ENCODE measurements around the gene FBXO17.
"Not testable (repeated sequence)": the region's sequence is repeated elsewhere in the genome, so short reads cannot be mapped to it uniquely, and the experiment has no call there.

FBXO17 gene

GRCh38 chr19:38980583-38981374, 5.2 kb upstream of the FBXO17 start:
- no peak for DNase-seq

- DNase-seq, result no peak
These were observed 4.3 kb upstream of the FBXO17 start for GRCh38 chr19:38979812-38980211.

- DNase-seq, result no peak
These were observed 2.8 kb upstream of the FBXO17 start for GRCh38 chr19:38978326-38978689.

GRCh38 chr19:38977445-38978325, 2.1 kb upstream of the FBXO17 start:
- DNase-seq, result peak in 1 of 56 donors; percentile 5

- DNase-seq, result peak in 8 of 56 donors; percentile 23 to 50 (median 37)
These were observed 324 bp upstream of the FBXO17 start for GRCh38 chr19:38975861-38976271.

GRCh38 chr19:38974624-38975213, 823 bp downstream of the FBXO17 start:
- DNase-seq, result peak in 4 of 56 donors; percentile 13 to 30 (median 24)

GRCh38 chr19:38971672-38972071, 3.9 kb downstream of the FBXO17 start:
- DNase-seq, result no peak

GRCh38 chr19:38970664-38971532, 4.6 kb downstream of the FBXO17 start:
- DNase-seq, result peak in 11 of 56 donors; percentile 4 to 38 (median 13)

GRCh38 chr19:38966149-38966548, 9.4 kb downstream of the FBXO17 start:
- DNase-seq, result not testable (repeated sequence)

- DNase-seq, result no peak
These were observed 10.8 kb downstream of the FBXO17 start for GRCh38 chr19:38964738-38965137.

- no peak for DNase-seq
These were observed 15.9 kb downstream of the FBXO17 start for GRCh38 chr19:38959618-38960017.

- DNase-seq, result no peak
These were observed 17.2 kb downstream of the FBXO17 start for GRCh38 chr19:38958301-38958700.

GRCh38 chr19:38956264-38956663, 19.3 kb downstream of the FBXO17 start:
- DNase-seq, result no peak

- DNase-seq, result peak in 2 of 56 donors; percentile 19 to 32
These were observed 21.9 kb downstream of the FBXO17 start for GRCh38 chr19:38953677-38954076.

- peak in 1 of 56 donors; percentile 15 for DNase-seq
These were observed 23.0 kb downstream of the FBXO17 start for GRCh38 chr19:38952395-38953165.

GRCh38 chr19:38951187-38951586, 24.4 kb downstream of the FBXO17 start:
- DNase-seq, result no peak

GRCh38 chr19:38949580-38950367, 25.8 kb downstream of the FBXO17 start:
- DNase-seq, result peak in 55 of 56 donors; percentile 11 to 93 (median 78)

- no peak for DNase-seq
These were observed 29.1 kb downstream of the FBXO17 start for GRCh38 chr19:38946229-38947010.

All from amygdala (tissue), 56 donors.